Measurements from ENCODE around the gene RAB34.

RAB34 gene

DNA sequence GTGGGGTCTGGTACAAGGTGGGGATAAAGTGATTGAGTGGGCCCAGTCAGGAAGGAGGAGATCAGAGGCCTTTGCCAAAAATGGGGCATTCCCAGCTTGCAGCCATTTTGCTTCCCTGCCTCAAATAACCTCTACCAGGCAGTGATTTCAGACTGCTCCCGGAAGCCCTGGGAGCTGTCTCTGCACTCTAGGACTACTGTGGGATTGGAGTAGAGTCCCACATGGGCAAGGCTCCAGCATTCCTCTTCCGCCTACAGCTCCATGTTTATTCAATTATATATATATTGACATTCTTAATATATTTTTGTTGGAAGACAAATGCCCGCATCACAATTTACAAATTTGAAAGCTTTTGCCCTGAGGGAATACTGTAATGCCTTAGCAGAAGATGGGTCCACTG is 42.2 kb downstream of the RAB34 start:
- DNase-seq, result no peak

- DNase-seq, result no peak
Observed at GRCh38 chr17:28669918-28670317, 47.8 kb downstream of the RAB34 start.

- no peak for DNase-seq
Observed at GRCh38 chr17:28667870-28668269, 49.8 kb downstream of the RAB34 start.

- DNase-seq, result no peak
Observed at GRCh38 chr17:28665994-28666393, 51.7 kb downstream of the RAB34 start.
